AG04450 (cell line): ENCODE data around the gene LAMA2. TPM values are rescaled to one million over a fixed set of nuclear protein-coding genes. Genes with fewer than 3 reads are reported as not detected.

Experiments used
- CTCF ChIA-PET: fragments of 300-600, 350-600 bp; formaldehyde crosslinking; extraction: SDS; loops from one replicate; lab custom pipeline; 2022; ENCODE audit warnings: antibody characterized with exemption, inconsistent platforms; lab: Charles Lee
- POLR2A ChIA-PET: fragments of 350-600 bp; formaldehyde crosslinking; extraction: SDS; loops from one replicate; lab custom pipeline; 2021; ENCODE audit warnings: antibody characterized with exemption, inconsistent platforms; lab: Yijun Ruan, JAX
- DNase-seq: peaks from one replicate; pipeline ENCODE4 v3.0.0-alpha.2; 2011; ENCODE audit warnings: low read depth, low spot score
- H3K27ac ChIP-seq: one replicate; pipeline ENCODE4 v1.5.1; 2012; ENCODE audit warnings: low read depth, low read length, control low read depth
- H3K27me3 ChIP-seq: one replicate; pipeline ENCODE4 v1.6.0; 2012; ENCODE audit warnings: low read length; ENCODE audit not compliant: control insufficient read depth, insufficient read depth
- H3K4me3 ChIP-seq: 2 replicates; pipeline ENCODE4 v1.5.1; 2011; ENCODE audit warnings: mild to moderate bottlenecking, low read depth, low read length, control low read depth
- H3K9me3 ChIP-seq: 2 replicates; pipeline ENCODE4 v1.5.1; 2012; ENCODE audit warnings: low read length; ENCODE audit not compliant: control insufficient read depth, insufficient read depth
- CTCF ChIP-seq: IDR thresholded peaks from 2 replicates; pipeline ENCODE4 v1.5.1; 2011; ENCODE audit warnings: low read depth, low read length, control low read depth, inconsistent platforms
- polyA plus RNA-seq: library from polyadenylated mRNA; depleted of rRNA; stranded (reverse); fragments of >200 nt; gene quantifications from 2 replicates; pipeline ENCODE4 v1.2.3, GENCODE V29; 2011

LAMA2 gene
- polyA plus RNA-seq, 1 experiment: 33.0 TPM

GRCh38 chr6:129501740-129502660 lies 619.1 kb downstream of the LAMA2 start:
- POLR2A ChIA-PET: interaction anchor here (0.5 to 1.3 kb wide), 3 partner anchors 12 to 454 kb away, joined by 3 to 13 read pairs (median 4); no protein-coding TSS in a partner anchor

GRCh38 chr6:129504456-129504855 lies 621.5 kb downstream of the LAMA2 start:
- CTCF ChIA-PET: no interaction called here
- POLR2A ChIA-PET: no interaction called here
- H3K27me3 ChIP-seq: no peaks in the 10 kb centered on the region

More at GRCh38 chr6:129501740-129502660, 619.1 kb downstream of the LAMA2 start:
- Histone ChIP-seq H3K9me3 (no peaks in the 10 kb centered on the region), H3K27me3 (no peaks in the 10 kb centered on the region), H3K27ac (peak overlapping the region; percentile 81), H3K4me3 (no peak overlapping the region)
- no peak for TF ChIP-seq CTCF
- DNase-seq: no peak
- CTCF ChIA-PET: interaction anchor here (0.6 to 4.1 kb wide), 11 partner anchors 11 to 519 kb away, joined by 3 to 20 read pairs (median 5); no protein-coding TSS in a partner anchor

GRCh38 chr6:129507059-129507807 lies 624.3 kb downstream of the LAMA2 start:
- TF ChIP-seq CTCF: no peak
- ChIA-PET POLR2A (no interaction called here), CTCF (no interaction called here)
- no peak overlapping the region for H3K4me3 ChIP-seq
- no peaks in the 10 kb centered on the region for H3K27me3 ChIP-seq
- DNase-seq: no peak
- no peak overlapping the region for H3K27ac ChIP-seq
- H3K9me3 ChIP-seq: no peaks in the 10 kb centered on the region

More at GRCh38 chr6:129504456-129504855, 621.5 kb downstream of the LAMA2 start:
- DNase-seq: no peak
- H3K4me3 ChIP-seq: no peak overlapping the region
- TF ChIP-seq CTCF: no peak
- no peaks in the 10 kb centered on the region for H3K9me3 ChIP-seq
- H3K27ac ChIP-seq: no peak overlapping the region

GRCh38 chr6:129507846-129508245 lies 624.9 kb downstream of the LAMA2 start:
- POLR2A ChIA-PET: no interaction called here
- CTCF ChIA-PET: no interaction called here

More at GRCh38 chr6:129507846-129508245, 624.9 kb downstream of the LAMA2 start:
- no peak for DNase-seq
- Histone ChIP-seq H3K27ac (no peak overlapping the region), H3K27me3 (no peaks in the 10 kb centered on the region), H3K4me3 (no peak overlapping the region), H3K9me3 (no peaks in the 10 kb centered on the region)
- TF ChIP-seq CTCF: no peak
